Neural progenitor cell (in vitro differentiated cells): Measurements from ENCODE around the gene FANCL.

Experiments
- CTCF ChIP-seq: fragments of 200-600 bp; sonication (generic); IDR thresholded peaks from 2 replicates; pipeline ENCODE4 v1.5.1; 2017; ENCODE audit warnings: antibody characterized with exemption, mild to moderate bottlenecking
- EZH2phosphoT487 ChIP-seq: fragments of 200-600 bp; sonication (generic); IDR thresholded peaks from 2 replicates; pipeline ENCODE4 v1.6.1; 2017; ENCODE audit warnings: antibody characterized with exemption

DNA sequence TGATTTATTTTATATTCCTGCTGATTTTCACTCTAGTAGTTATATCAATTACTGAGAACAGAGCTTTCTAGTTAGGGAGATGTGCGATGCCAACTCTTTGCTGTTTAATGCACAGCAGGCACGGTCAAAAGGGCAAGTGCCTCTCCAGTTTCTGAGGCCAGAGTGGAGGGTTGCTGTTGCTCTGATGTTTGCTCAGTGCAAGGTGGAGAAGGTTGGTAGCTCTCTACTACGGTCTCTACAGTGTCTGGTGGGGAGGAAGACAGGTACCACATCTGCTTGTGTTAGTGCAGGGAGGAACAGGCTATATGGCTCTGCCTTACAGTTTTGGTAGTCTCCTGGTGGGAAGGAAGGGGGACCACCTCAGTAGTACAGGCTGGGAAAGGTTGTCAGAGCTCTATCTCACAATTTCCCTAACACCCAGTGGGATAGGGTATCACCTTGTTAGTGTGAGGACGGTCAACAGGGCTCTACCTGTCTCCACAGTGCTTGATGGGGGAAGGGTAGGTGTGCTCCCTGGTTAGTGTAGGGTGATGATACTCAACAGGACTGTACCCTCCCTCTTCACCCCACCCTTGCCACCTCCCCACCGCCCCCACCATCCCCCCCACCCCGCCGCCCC lies 85.9 kb downstream of the FANCL start:
- TF ChIP-seq CTCF (no peak), EZH2phosphoT487 (no peak)
